GM18873 (cell line): Measurements from ENCODE around the gene AVPR2.

ENCODE experiments used
- ATAC-seq: cut with Tn5 transposase; IDR thresholded peaks from one replicate; pipeline ENCODE4 v1.9.1; 2021; ENCODE audit warnings: mild to moderate bottlenecking, moderate library complexity, moderate number of reproducible peaks; ENCODE audit not compliant: unreplicated experiment, low FRiP score

AVPR2 gene

DNA sequence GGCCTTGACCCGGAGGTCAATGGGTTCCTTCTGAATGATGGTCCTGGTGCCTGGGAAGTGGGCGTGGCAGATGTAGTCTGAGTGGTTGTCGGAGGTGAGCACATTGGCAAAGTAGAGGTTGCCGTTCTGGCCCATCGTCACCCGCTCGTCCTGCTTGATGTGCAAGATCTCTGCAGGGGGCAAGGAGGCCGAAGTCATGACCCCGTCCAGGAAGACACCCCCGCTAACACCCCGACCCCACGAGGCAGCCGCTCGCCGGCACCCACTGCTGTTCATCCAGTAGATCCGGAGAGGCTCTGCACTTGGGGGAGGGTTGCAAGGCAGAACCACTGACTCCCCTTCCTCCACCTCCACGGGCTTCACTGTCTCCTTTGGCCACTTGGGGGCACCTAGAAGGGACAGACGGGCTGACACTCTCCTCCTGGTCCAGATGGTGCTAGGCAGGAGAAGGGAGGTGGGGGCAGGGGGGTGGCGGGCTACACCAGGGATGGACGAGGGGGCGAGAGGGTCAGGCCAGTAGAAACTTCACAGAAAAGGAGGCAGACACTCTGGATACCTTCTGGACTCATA lies 33.6 kb upstream of the AVPR2 start:
- ATAC-seq = no peak

DNA sequence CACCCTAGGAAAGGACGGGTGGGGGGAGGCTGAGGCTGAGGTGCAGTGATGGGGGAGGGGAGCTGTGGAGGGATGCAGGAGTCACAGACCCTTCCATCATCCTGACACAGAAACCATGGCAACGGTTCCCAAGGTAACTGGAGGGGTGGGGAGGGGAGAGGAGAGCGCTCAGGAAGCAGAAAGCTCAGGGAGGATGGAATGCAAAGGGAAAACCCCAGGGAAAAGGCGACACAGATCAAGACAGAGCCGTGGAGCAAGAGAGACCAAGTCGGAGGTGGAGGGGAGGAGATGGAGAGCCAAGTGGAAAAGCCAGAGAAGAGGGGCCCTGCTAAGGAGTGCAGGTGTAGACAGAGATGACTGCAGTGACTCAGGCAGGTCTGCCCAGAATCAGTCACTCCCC lies 33.0 kb upstream of the AVPR2 start:
- ATAC-seq = no peak

DNA sequence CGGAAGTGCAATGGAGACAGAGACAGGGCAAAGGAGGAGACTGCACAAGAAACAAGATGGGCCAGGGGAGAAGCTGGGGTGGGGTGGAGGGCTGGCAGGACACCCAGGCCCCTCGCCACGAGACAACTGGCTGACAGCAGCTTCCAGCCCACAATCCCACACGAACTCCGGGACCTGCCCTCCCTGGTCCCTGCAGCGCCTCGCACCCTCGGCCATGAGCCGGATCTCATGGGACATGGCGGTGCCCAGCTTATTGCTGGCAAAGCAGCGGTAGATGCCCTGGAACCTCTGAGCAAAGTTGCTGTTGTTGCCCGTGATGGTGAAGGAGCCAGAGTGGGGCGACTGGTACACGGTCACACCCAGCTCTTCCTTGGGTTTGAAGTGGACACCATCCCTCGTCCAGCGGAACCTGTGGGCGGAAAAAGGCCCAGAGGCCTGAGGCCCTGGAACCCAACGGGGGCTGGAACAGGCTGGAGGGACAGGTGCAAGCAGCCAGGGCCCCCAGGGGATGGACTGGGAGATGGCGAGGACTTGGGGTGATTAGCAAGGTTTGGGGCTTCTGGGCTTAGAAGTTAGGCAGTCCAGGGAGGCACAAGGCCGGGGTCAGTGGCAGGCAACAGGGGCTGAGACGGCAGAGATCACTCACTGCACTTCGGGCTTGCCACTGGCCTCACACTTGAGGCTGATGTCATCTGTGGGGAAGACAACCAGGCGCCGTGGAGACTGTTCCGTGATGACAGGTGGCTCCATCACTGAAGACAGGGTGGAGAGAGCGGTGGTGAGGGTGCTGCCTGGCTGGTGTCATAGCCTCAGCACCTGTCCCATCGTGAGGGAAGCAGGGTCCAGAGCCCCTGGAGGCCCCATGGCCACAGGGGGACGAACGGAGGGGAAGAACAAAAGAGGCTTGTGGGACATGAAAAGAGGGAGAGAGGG lies 32.3 kb upstream of the AVPR2 start:
- no peak for ATAC-seq

DNA sequence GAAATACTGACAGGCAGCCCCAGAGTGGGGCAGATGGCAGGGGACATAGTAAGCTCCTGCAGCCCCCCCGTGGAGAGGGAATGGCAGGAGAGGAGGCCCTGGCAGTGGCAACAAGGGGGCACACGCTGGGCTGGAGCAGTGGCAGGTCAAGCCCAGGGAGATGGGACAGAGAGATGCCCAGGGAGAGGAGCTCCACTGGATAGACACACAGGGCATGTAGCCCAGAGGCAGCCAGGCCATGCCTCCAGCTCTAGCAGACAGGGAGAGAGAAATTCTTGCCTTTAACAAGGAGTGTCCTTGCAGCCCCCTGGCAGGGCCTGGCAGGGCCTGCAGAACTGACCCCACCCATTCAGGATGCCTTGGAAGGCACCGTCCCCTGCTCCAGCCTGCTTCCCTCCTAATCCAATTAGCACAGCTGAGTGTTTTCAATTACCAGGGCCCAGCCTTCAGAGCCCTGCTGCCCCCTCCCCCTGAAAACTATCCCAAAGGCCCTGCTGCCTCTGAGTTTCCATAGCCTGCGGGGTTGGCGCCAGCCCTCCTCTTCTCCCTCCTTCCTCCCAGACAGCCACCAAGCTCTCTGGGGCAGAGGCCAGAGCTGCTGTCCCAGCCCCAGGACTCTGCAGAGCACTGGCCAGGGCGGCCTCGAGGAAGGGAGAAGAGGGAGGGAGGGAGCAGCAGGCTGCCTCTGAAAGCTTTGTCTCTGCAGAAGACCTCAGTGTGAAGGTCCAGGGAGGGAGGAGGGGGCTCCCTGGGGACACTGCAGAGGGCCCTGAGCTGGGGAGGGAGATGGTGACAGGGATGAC lies 31.0 kb upstream of the AVPR2 start:
- no peak for ATAC-seq

DNA sequence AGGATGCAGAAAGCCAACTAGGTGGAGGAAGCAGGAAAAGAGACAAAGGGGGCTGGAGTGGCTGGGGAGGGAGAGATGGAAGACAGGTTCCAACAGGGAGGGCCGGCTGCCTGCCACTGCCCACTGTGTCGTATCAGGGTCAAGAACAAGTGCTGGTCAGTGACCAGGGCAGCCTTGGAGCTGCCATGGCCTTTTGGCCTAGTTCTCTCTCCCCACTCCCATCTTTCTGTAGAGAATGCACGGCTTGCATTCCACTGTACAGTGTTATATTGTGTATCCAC lies 30.4 kb upstream of the AVPR2 start:
- ATAC-seq = no peak

DNA sequence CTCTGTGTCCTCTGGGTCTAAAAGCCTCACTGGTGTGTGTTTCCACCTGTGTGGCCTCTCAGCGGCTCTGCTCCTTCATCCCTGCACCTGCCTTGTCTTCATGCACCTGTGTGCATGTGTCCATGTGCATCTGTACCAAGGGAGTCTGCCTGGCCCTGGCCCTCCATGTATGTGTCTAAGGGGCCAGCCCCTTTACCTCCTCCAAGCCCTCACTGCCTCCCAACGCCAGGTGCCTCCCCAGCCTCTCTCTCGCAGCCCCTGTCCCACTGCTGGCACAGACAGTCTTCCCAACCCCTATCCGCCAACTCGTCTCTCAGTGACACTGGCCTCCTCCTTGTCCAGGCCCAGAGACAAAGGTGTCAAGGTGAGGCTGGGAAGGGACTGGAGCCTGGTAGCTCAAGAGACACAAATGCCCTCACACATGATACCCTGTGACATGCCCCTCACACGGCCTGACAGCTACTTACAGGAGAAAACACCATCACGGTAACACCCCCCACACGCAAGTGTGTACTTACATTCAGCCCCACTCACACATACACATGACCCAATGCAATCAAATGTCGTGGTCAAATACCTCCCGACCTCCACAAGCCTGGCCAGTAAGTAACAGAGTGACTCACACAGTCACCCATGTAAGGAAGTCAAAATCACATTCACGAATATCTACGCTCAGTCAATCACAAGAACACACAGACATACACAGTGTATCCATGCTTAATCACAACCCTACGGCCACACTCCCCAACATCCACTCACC lies 29.9 kb upstream of the AVPR2 start:
- ATAC-seq = no peak

DNA sequence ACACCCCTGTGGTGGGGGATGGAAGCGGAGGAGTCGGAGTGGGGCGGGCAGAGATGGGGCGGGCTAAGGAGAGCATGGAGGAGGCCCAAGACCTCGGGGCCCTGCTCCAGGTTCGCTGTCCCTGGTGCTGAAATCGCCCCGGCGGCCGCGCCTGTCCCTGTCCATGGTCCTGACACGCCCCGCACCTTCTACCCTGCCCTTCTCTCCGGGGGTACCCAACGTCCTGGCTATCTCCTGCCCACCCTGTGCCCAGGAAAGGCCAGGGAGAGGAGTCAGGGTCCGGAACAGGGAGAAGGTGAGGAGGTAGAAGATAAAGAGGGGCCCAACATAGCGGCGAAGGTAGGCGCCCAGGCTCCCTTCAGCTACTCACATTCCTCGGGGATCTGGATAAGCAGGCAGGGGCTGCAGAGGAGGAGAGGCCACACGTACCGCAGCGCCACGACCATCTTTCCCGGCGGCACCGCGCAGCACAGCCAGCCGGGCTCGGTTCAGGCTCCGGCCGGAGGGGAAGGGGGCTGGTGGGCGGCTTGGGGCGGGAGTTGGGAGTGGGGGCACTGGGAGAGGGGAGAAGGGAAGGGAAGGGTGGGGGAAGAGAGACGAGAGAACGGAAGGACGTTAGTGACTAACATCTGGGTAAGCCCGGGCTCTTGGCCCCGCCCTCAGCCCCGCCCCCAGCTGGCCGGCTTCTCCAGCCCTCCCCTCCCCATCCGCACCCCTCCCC lies 28.9 kb upstream of the AVPR2 start:
- ATAC-seq = no peak

DNA sequence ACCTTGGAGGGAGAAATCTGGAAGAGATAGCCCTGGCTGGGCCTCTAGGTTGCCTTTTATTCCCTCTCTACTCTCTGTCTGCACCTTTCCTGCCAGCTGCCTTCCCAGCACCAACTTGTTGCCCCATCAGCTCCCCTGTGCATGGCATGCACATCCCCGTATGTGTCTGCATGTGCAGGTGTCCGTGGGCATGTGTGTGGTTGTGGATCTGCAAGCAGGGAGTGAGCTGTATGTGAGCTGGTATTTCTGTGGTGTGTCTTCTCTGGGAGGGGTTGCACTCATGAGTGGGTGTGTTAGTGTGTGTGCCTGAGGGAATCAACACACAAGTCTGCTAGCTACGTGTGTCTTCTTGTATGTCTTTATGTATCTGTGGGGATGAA lies 28.4 kb upstream of the AVPR2 start:
- no peak for ATAC-seq

DNA sequence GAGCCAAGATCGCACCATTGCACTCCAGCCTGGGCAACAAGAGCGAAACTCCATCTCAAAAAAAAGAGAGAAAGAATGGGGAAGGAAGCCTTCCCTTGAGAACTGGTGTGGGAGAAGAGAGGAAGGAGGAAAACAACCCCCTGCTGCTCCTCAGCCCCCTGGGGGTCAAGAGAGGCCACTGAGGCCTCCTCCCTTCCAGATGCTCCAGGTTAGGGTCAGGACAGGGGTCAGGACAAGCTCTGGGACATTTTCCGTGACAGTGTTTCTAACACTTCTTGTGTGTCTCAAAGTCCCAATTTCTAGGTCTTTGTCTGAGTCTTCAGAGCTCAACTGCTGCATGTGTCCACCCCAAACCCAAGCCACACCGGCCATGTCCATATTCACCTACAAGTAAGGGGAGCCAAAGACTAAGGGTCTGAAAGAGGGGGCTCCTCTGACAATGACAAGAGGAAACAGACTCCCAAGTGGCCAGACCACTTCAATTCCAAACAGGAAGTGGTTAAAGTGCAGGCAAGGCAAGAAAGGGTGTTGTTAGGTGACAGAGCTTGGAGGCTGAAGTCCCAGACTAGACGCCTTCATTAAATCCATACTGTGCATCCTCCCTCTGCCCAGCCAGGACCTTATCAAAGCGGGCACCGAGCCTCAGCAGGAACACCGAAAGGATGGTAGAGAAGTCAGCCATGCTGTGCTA lies 26.8 kb upstream of the AVPR2 start:
- ATAC-seq = no peak

DNA sequence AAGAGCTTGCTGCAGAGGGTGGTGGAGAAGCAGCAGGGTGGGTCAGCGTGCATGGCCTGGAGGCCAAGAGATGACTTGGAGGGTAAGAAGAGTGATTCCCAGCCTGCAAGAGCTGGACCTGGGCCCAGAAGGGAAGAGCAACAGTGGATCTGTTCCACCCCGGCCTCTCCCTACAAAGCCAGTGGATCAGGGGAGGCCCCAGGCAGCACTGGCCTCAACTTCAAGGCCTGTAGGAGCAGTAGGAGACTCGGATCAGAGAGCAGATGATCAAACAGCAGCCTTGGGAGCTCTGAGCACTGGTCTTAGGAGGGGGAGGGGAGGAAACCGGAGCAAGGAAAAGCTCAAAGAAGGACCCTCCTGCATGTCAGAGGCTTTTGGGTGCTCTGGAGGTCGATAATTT lies 26.1 kb upstream of the AVPR2 start:
- no peak for ATAC-seq

DNA sequence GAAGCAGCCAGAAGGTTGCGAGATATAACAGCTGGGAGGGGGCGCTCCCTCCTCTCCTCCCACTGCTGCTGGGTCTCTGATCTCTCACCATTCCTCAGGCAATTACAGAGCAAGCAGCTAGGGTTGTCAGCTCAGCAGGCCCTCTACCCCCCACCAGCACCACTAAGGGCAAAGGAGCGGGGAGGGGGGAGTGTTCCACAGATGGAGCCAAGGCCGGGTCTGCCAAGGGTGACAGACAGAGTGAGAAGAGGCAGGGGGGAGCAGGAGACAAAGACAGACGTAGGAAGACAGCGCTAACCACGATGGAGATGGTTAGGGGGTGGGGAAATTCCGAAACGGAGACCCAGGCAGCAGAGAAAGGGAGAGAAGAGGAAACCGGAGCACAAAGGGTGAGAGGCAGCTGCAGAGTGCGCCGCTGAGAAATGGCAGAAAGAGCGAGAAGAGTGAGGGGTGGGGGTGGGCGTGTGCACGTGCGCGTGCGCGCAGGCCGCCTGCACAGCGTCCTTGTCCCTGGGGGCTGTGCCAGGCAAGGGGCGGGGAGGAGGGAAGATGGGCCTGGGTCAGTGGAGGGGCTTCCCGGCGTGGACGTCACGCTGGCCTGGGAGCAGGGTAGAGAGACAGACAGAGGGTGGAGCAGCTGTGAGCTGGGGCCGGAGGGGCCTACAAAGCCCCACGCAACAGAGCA lies 25.4 kb upstream of the AVPR2 start:
- no peak for ATAC-seq

DNA sequence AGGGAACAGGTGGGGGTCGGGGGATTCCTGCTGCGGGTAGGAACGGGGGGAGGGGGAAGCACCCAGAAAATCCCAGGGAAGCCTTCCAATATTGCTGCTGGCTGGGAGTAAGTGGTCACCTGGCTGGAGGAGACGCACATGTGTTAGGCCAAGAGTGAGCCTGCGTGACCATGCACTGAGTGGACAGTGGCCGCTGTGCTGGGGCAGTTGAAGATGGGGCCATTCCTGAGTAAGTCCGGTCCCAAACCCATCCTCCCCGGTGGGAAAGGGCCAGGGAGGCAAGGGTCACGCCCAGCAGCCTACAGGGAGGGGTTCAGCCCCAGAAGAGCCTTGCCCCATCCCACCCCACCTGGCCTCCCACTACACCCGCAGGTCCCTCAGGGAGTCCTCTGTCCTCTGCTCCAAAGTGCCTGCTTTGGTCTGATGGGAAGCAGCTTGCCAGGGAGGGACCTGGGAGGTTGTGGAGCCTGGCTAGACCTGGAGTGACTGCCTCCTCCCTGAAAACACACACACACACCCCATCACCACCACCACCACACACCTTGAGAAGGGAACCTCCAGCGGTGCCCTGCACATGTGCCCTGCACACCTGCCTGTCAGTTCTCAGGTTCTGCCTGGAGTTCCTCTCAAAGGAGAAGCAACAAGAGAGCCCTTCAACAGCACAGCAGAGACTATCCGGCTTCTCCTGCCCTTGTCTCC lies 24.6 kb upstream of the AVPR2 start:
- ATAC-seq = no peak

DNA sequence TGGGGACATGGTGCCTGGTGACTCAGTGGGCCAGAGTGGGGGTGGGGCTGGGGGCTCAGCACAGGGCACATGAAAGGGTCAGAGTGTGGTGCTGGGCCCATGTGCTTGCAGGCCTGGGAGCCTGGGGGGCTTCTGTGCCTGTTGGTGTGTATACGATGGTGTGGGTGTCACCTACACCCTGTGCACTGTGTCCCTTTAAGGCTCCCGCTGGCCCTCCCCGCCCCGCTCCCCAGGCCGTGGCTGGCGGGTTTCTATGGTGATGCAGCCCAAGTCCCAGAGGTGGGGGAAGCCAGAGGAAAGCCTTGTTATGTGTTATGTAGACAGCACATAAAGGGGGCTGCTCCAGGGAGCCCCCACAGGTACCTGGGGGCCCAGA lies 24.0 kb upstream of the AVPR2 start:
- ATAC-seq = no peak

DNA sequence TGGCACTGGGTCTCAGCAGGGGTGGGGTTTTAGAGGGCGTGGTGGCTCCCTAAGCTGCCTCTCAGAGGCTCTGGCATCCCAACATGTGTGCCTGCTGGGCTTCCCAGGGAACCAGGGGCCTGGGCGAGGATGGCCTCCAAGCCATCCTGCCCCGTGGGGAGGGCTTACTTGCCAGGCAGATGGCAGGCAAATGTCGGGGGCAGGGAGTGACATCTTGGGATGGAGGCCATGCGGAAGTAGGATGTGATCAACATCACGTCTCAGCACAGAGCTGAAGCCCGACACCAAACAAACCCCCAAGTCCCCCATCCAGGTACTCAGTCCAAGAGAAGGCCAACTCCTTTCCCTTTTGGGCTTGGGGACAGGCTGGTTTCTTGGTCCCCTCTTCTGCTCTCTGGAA lies 23.2 kb upstream of the AVPR2 start:
- no peak for ATAC-seq

DNA sequence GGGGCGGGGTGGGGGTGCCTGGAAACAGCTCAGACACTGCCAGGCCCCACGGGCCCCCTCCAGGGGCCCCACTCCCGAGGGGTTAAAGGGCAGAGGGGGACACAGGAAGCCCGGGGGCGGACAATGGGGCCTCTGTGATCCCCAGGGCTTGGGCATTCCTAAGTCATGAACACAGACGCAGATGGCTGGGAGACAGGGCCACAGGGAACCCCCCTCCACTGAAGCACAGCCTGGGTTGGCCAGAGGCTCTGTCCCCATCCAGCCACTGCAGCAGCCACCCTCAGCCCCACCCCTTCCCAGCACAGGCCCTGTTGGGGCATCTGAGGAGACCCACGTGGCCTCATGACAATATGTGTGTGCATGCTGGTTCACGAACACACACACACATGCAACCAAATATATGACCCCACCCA lies 22.4 kb upstream of the AVPR2 start:
- no peak for ATAC-seq

DNA sequence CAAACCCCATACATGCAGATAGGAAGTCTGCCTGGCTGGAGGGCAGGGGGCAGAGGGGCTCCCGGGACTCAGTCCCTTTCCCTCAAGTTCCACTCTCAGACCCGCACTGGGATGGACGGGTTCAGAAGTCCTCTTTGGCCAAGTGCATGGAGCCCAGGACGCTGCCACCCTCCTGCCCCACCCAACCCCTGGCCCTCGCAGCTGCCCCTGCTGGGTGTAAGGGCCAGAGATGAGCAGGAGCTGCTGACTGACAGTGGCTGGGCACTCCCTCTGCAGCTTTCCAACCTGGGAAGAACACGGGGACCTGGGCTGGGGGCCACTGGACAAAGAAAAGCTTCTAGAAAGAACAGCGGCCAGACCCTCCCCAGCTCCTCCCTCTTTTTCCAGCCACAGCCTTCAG lies 21.9 kb upstream of the AVPR2 start:
- no peak for ATAC-seq

DNA sequence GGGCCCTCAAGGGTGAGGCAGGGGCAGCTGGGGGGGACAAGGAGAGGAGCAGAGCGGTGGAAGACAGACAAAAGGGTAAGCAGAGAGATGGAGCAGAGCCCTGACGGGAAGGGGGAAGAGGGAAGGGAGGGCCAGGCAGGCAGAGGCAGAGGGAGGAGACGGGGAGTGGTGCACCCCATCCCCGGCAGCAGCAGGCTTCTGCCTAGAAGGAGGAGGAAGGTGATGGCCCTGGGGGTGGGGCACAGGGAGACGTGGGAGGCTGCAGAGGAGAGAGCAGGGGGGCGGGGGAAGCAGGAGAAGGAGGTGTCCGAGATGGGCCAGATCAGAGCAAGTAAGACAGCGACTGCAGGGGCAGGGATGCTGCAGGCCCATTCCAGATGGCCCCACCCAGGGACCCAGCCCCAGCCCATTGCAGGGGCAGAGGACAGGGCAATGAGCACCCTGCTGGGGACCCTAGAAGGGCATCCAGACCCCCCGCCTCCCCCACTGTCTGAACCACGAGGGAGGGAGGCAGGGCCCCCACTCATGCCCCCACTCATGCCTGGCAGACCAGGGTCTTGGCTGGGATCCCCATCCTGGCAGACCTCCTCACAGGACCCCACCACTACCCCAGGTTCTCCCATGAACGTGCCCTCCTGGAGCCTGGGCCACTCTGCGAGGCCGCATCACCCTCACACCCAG lies 21.2 kb upstream of the AVPR2 start:
- no peak for ATAC-seq

DNA sequence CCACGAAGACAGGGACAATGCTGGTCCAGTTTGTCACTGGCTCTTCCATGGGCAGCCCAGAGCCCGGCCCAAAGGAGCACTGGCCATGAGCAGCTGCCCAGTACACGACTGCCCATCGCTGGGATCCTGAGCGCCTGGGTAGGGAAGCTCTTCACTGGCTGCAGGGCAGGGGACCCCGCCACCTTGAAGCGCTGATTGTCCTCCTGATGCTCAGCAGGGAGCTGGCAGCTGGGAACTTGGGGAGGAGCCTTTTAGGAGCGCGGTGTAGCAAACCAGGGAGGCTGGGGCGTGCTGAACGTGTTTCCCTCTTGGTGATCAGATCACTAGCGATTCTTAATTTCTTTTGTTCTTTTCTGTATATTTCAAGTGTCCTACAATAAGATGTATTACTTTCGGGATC lies 20.3 kb upstream of the AVPR2 start:
- no peak for ATAC-seq
